ENCODE measurements around the gene TREH. TPM values are rescaled to one million over a fixed set of nuclear protein-coding genes. Genes with fewer than 3 reads are reported as not detected.
A peak's percentile ranks its signal among the peaks of the same experiment; 100 is the strongest.

The TREH gene
- total and polyA plus RNA-seq, 8 donors, result 0.20 to 0.42 (median 0.24) TPM; not detected in 3

DNA sequence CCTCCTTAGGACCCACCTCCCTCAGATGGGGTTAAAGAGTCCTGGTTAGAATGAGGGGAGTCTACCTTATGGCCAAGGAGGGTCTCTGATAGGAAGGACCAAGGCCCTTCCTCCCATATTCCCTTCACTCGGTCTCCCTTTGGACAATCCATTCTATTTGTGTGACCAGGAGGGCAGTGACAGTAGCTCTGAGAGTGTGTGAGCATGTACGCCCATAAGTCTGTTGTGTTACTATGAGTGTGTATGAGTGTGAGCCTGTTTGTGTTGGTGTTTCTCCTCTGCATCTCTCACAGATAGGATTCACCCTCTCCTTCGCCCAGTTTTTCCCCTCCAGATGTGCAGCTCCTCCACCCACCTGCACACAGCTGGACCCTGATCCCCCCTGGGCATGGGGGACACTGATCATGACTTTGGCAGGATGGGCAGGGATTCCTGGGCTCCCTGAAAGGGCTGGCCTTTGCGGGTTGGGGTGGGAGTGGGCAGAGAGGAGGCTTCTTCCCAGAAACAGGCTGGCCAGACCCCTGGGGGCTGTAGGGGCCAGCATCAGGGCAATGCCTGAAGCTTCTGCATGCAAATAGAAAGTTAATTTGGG lies 57.6 kb downstream of the TREH start:
- Histone ChIP-seq H3K27me3 (peaks cover 0 to 11% of the 10 kb centered on the region in 2 donors), H3K4me1 (peaks cover 56 to 77% of the 10 kb centered on the region in 2 donors), H3K4me3 (peak overlapping the region; percentile 51), H3K36me3 (peaks cover 0 to 24% of the 10 kb centered on the region in 2 donors), H3K27ac (peak overlapping the region; percentile 62 to 81), H3K9me3 (no peaks in the 10 kb centered on the region)
- ATAC-seq (no peak), DNase-seq (no peak)
- intact Hi-C loops (cut with DNase I), result no loop called here
- TF ChIP-seq, protein P1, sequence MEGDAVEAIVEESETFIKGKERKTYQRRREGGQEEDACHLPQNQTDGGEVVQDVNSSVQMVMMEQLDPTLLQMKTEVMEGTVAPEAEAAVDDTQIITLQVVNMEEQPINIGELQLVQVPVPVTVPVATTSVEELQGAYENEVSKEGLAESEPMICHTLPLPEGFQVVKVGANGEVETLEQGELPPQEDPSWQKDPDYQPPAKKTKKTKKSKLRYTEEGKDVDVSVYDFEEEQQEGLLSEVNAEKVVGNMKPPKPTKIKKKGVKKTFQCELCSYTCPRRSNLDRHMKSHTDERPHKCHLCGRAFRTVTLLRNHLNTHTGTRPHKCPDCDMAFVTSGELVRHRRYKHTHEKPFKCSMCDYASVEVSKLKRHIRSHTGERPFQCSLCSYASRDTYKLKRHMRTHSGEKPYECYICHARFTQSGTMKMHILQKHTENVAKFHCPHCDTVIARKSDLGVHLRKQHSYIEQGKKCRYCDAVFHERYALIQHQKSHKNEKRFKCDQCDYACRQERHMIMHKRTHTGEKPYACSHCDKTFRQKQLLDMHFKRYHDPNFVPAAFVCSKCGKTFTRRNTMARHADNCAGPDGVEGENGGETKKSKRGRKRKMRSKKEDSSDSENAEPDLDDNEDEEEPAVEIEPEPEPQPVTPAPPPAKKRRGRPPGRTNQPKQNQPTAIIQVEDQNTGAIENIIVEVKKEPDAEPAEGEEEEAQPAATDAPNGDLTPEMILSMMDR (IDR thresholded peaks at IDR 0.05), result no peak

DNA sequence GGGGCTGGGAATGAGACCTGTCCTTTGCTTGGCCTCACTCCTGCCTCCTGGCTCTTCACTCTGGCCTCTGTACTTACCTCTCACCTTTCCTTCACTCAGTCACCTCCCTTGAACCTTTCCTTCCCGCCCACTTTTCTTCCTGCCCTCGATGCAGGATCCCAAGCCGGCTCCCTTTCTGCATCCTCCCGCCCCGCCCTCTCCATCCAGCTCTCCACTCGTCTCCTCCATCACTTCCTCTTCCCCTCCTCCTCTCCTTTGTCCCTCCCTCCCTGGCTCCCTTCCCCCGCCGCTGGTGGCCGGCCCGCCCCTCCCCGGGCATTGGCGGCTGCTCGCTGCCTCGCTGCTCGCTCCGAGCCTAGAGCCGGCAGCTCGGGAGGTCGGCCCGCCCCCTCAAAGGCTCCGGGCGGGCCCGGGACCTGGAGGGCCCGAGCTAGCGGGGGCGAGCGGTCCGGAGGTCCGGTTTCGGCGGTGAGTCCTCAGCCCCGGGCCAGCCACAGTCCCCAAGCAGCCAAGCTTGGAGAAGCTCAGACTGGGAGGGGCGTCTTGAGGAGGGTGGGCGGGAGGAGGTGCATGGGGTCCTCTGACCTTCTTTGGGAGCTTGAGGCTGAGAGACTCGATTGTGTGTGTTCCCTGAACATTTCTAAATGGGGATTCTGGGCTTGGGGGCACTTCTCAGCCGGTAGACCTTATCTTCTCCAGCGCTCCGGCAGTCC lies 58.2 kb downstream of the TREH start:
- no peaks in the 10 kb centered on the region for H3K9me3 ChIP-seq
- peaks cover 56 to 83% of the 10 kb centered on the region in 2 donors for H3K4me1 ChIP-seq
- DNase-seq, result peak; percentile 72 to 93 (median 90)
- peaks cover 0 to 11% of the 10 kb centered on the region in 2 donors for H3K27me3 ChIP-seq
- peak overlapping the region; percentile 62 to 81 for H3K27ac ChIP-seq
- TF ChIP-seq, protein P1 (IDR thresholded peaks at IDR 0.05), result no peak
- peak overlapping the region; percentile 51 for H3K4me3 ChIP-seq
- peaks cover 0 to 23% of the 10 kb centered on the region in 2 donors for H3K36me3 ChIP-seq
- intact Hi-C loops (cut with DNase I), result no loop called here
- peak; percentile 75 for ATAC-seq

DNA sequence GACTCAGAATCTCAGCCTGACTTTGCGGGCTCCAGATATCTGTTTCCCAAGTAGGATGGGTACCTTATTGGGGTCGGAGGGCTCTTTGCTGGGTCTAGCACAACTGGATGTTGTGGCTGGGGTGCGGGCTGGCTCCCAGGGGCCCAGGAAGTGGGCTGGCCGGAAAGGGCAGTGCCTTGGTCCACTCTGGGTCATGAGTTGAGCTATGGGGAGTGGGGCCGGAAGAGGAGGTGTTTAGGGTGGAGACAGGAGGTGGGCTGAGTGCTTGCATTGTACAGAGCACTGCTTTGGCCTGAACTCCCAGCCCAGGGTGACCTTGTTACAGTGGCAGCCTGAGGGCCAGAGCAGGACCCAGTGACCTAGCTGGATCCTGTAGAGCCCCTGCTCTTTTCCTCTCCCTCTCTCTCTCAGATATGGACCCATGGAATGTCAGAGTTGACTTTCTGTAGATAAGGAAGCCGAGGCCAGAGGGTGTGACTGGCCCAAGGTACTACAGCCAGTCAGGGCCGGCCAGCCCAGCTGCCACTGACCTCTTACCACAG lies 58.9 kb downstream of the TREH start:
- no peak for DNase-seq
- H3K4me3 ChIP-seq, result peak overlapping the region; percentile 51
- H3K27me3 ChIP-seq, result peaks cover 0 to 11% of the 10 kb centered on the region in 2 donors
- peak overlapping the region; percentile 62 to 81 for H3K27ac ChIP-seq
- ATAC-seq, result peak; percentile 0
- peaks cover 0 to 23% of the 10 kb centered on the region in 2 donors for H3K36me3 ChIP-seq
- peaks cover 56 to 79% of the 10 kb centered on the region in 2 donors for H3K4me1 ChIP-seq
- no peaks in the 10 kb centered on the region for H3K9me3 ChIP-seq
- intact Hi-C loops (cut with DNase I), result no loop called here
- TF ChIP-seq, protein P1 (IDR thresholded peaks at IDR 0.05), result no peak

DNA sequence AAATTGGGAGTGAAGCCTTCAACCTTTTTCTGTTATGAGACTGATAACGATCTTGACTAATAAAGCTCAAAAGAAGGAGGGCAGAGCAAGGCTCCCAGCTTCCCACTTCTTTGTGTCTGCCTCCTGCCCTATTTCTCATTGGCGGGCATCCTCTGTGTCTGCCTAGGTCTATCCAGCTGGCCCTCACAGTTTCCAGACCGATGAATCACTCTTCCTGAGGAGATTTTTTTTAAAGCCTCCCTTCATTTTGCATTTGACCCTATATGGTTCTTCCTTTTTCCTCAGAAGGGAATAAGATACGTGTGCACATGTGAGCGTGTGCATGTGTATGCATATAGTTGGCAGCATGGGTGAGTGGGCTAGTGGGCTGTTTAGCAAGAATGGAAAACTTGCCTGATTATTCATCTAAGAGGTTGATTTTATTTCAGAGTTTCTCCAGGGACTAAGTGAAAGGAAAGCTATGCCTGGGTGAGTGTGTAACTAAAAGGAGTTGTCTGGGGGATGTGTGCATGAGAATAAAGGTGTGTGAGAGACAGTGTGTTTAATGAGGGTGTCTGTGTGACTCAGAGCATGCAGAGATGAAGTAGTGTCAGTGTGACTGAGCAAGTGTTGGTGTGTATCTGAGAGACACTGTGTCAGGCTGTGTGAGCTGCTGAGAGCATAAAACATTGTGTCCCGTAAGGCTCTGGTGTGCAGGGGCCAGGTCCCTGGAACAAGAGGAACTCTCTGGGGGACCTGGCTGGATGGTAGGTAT lies 59.8 kb downstream of the TREH start:
- TF ChIP-seq, protein P1 (IDR thresholded peaks at IDR 0.05), result no peak
- Histone ChIP-seq H3K4me1 (peaks cover 56 to 73% of the 10 kb centered on the region in 2 donors), H3K9me3 (no peaks in the 10 kb centered on the region), H3K27ac (peak overlapping the region; percentile 78 to 81), H3K27me3 (peaks cover 0 to 11% of the 10 kb centered on the region in 2 donors), H3K4me3 (no peak overlapping the region), H3K36me3 (peaks cover 0 to 21% of the 10 kb centered on the region in 2 donors)
- intact Hi-C loops (cut with DNase I), result no loop called here
- peak in 1 of 4 donors; percentile 24 for DNase-seq
- ATAC-seq, result peak; percentile 7
